NCI-H1417 (cell line): ENCODE results near the gene DDTL.
"Not testable (repeated sequence)": the region's sequence is repeated elsewhere in the genome, so short reads cannot be mapped to it uniquely, and the experiment has no call there.

Experiments
- DNase-seq, 3 experiments: peaks; one replicate each; lab custom pipeline; 2025; lab: John Stamatoyannopoulos, UW

The DDTL gene

GRCh38 chr22:23970201-23970641 is 3.5 kb downstream of the DDTL start:
- no peak for DNase-seq

GRCh38 chr22:23970816-23971486 is 4.3 kb downstream of the DDTL start:
- no peak for DNase-seq

- DNase-seq, result not testable (repeated sequence)
These were observed 5.2 kb downstream of the DDTL start for GRCh38 chr22:23971927-23972326.

GRCh38 chr22:23974345-23974744 is 7.7 kb downstream of the DDTL start, which contains the start of gene DDT:
Gene DDT (minus strand): TSS chr22:23974441. CDS start chr22:23974414, 27 bp downstream.
- DNase-seq, result not testable (repeated sequence)

- not testable (repeated sequence) for DNase-seq
These were observed 8.2 kb downstream of the DDTL start for GRCh38 chr22:23974836-23975352.

- not testable (repeated sequence) for DNase-seq
These were observed 10.6 kb downstream of the DDTL start for GRCh38 chr22:23977304-23977703.

- not testable (repeated sequence) for DNase-seq
These were observed 13.0 kb downstream of the DDTL start, which contains the start of gene GSTT2 for GRCh38 chr22:23979557-23980240. Gene GSTT2 (plus strand): TSS chr22:23980134.

GRCh38 chr22:23980567-23980966 is 13.9 kb downstream of the DDTL start:
- DNase-seq, result not testable (repeated sequence)

GRCh38 chr22:23984430-23984829 is 17.7 kb downstream of the DDTL start:
- DNase-seq, result no peak

GRCh38 chr22:23986089-23986488 is 19.4 kb downstream of the DDTL start:
- not testable (repeated sequence) for DNase-seq

GRCh38 chr22:23986538-23987178 is 20.0 kb downstream of the DDTL start:
- not testable (repeated sequence) for DNase-seq

- DNase-seq, result not testable (repeated sequence)
These were observed 23.0 kb downstream of the DDTL start for GRCh38 chr22:23989583-23990244.

GRCh38 chr22:23993080-23993479 is 26.4 kb downstream of the DDTL start:
- DNase-seq, result not testable (repeated sequence)

- not testable (repeated sequence) for DNase-seq
These were observed 27.0 kb downstream of the DDTL start for GRCh38 chr22:23993581-23994177.

GRCh38 chr22:23997092-23997491 is 30.4 kb downstream of the DDTL start:
- DNase-seq, result no peak

- not testable (repeated sequence) for DNase-seq
These were observed 33.1 kb downstream of the DDTL start for GRCh38 chr22:23999779-24000178.

GRCh38 chr22:24001314-24001713 is 34.6 kb downstream of the DDTL start:
- DNase-seq, result no peak

- no peak for DNase-seq
These were observed 35.6 kb downstream of the DDTL start for GRCh38 chr22:24002272-24002671.

- no peak for DNase-seq
These were observed 36.2 kb downstream of the DDTL start for GRCh38 chr22:24002851-24003250.

- no peak for DNase-seq
These were observed 37.2 kb downstream of the DDTL start for GRCh38 chr22:24003887-24004286.

- DNase-seq, result no peak
These were observed 38.5 kb downstream of the DDTL start, which contains the start of gene GSTT4 for GRCh38 chr22:24005201-24005600. Gene GSTT4 (minus strand): TSS chr22:24005453. CDS start chr22:24005356, 97 bp downstream.
